Caco-2 (cell line): ENCODE measurements around the gene NR6A1. TPM values are rescaled to one million over a fixed set of nuclear protein-coding genes. Genes with fewer than 3 reads are reported as not detected.

Source experiments
- BruUV-seq: library from RNA; stranded (reverse); fragments of 400-500 nt; replicated peaks from 2 replicates; lab custom pipeline; 2021; lab: Mats Ljungman, UMichigan
- CTCF ChIA-PET: fragments of 300-600 bp; sonication (Branson Sonifier 250); formaldehyde crosslinking; loops from one replicate; lab custom pipeline; 2022; ENCODE audit warnings: antibody characterized with exemption; lab: Charles Lee
- POLR2A ChIA-PET: fragments of 300-600 bp; sonication (Branson Sonifier 250); formaldehyde crosslinking; loops from one replicate; lab custom pipeline; 2022; ENCODE audit warnings: antibody characterized with exemption; lab: Charles Lee
- DNase-seq, 2 experiments: peaks; one replicate each; pipeline versions ENCODE4 v3.0.0 to v3.0.0-alpha.2; 2020 to 2022
- H3K27me3 ChIP-seq: replicated peaks from 2 replicates; pipeline ENCODE4 v1.6.0; 2011; ENCODE audit warnings: low read length; ENCODE audit not compliant: control insufficient read depth, insufficient read depth
- H3K36me3 ChIP-seq: 2 replicates; pipeline ENCODE4 v1.5.1; 2011; ENCODE audit warnings: low read length; ENCODE audit not compliant: control insufficient read depth, insufficient read depth
- H3K4me1 ChIP-seq: fragments of 250-450 bp; sonication (Bioruptor Pico); 2 replicates; pipeline ENCODE4 v1.5.1; 2020; ENCODE audit warnings: mild to moderate bottlenecking
- H3K4me3 ChIP-seq: 2 replicates; pipeline ENCODE4 v1.5.1; 2011; ENCODE audit warnings: low read depth, mild to moderate bottlenecking, control low read depth, low read length
- H3K9me3 ChIP-seq: fragments of 250-450 bp; sonication (Bioruptor Pico); 2 replicates; pipeline ENCODE4 v1.5.1; 2020; ENCODE audit warnings: mild to moderate bottlenecking, moderate library complexity
- H3K27ac Mint-ChIP-seq: one replicate; pipeline ENCODE4 v1.8.0; 2022; ENCODE audit warnings: mixed read lengths; ENCODE audit not compliant: unreplicated experiment
- H3K27me3 Mint-ChIP-seq: one replicate; pipeline ENCODE4 v1.8.0; 2022; ENCODE audit warnings: mixed read lengths; ENCODE audit not compliant: insufficient read depth, unreplicated experiment
- H3K36me3 Mint-ChIP-seq: one replicate; pipeline ENCODE4 v1.8.0; 2022; ENCODE audit warnings: mild to moderate bottlenecking, mixed read lengths; ENCODE audit not compliant: insufficient read depth, unreplicated experiment
- H3K4me1 Mint-ChIP-seq: one replicate; pipeline ENCODE4 v1.8.0; 2022; ENCODE audit warnings: low read depth, mixed read lengths; ENCODE audit not compliant: unreplicated experiment
- H3K4me3 Mint-ChIP-seq: one replicate; pipeline ENCODE4 v1.8.0; 2022; ENCODE audit warnings: mild to moderate bottlenecking, moderate library complexity, mixed read lengths; ENCODE audit not compliant: unreplicated experiment
- H3K9me3 Mint-ChIP-seq: one replicate; pipeline ENCODE4 v1.8.0; 2022; ENCODE audit warnings: mixed read lengths; ENCODE audit not compliant: unreplicated experiment
- intact Hi-C: fragments of 100-400 bp; cut with micrococcal nuclease; formaldehyde crosslinking; loops from one replicate; pipeline ENCODE4 v1.10.0; 2022; ENCODE audit not compliant: unreplicated experiment
- total RNA-seq: library from RNA; stranded (reverse); gene quantifications from 2 replicates; pipeline ENCODE4 v1.2.3, GENCODE V29; 2022
- TF ChIP-seq, protein P1 (sequence below), 2 experiments: fragments of 200-600 bp in 1 of 2; IDR thresholded peaks; 1 replicate in 1 of 2; 2 replicates in 1 of 2; pipeline versions ENCODE4 v1.5.1 to v1.8.0; 2011 to 2022; ENCODE audit warnings: antibody characterized with exemption in 1 of 2, control low read depth in 1 of 2, inconsistent platforms in 1 of 2, low read depth in 1 of 2, low read length in 1 of 2, mild to moderate bottlenecking in 1 of 2, moderate library complexity in 1 of 2; ENCODE audit not compliant: insufficient read depth in 1 of 2, severe bottlenecking in 1 of 2, unreplicated experiment in 1 of 2

NR6A1 gene
- total RNA-seq, 1 experiment from 2014 or later: 33.6 TPM

DNA sequence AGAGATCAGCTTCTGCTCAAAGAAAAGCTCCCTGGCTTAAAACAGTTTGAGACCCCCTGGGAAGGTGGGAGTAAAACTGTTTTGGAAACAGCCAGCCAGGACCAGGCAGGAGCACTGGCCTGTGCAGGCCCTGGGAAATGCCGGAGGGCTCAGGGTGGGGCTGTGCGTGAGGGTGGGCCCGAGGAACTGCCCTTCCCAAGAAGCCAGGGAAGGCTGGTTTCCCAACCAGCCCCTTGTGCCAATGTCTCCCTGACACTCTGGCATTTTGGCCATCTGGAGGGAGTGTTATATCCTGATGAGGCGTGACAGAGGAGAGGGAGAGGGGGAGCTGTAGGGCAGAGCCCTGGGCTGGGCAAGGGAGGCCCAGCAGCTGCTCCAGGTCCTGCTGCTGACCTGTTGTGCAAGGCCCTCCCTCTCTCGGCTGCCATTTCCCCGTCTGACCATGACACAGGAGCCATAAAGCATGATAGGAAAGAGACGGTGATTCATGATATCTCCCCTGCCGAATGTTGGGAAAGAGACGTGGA is 22.0 kb upstream of the NR6A1 start:
- peaks cover 5% of the 10 kb centered on the region for H3K4me1 ChIP-seq
- POLR2A ChIA-PET: no interaction called here
- H3K9me3 ChIP-seq: no peaks in the 10 kb centered on the region
- CTCF ChIA-PET: interaction anchor here (1.0 to 2.1 kb wide), 2 partner anchors 16 to 60 kb away, joined by 4 to 13 read pairs; partner anchors contain the start of genes OLFML2A and WDR38
- H3K27me3 ChIP-seq: no peaks in the 10 kb centered on the region
- Mint-ChIP-seq H3K4me1 (no peaks in the 10 kb centered on the region), H3K4me3 (no peak overlapping the region), H3K9me3 (no peaks in the 10 kb centered on the region), H3K27ac (no peak overlapping the region), H3K36me3 (peaks cover 6% of the 10 kb centered on the region), H3K27me3 (no peaks in the 10 kb centered on the region)
- TF ChIP-seq, protein P1, sequence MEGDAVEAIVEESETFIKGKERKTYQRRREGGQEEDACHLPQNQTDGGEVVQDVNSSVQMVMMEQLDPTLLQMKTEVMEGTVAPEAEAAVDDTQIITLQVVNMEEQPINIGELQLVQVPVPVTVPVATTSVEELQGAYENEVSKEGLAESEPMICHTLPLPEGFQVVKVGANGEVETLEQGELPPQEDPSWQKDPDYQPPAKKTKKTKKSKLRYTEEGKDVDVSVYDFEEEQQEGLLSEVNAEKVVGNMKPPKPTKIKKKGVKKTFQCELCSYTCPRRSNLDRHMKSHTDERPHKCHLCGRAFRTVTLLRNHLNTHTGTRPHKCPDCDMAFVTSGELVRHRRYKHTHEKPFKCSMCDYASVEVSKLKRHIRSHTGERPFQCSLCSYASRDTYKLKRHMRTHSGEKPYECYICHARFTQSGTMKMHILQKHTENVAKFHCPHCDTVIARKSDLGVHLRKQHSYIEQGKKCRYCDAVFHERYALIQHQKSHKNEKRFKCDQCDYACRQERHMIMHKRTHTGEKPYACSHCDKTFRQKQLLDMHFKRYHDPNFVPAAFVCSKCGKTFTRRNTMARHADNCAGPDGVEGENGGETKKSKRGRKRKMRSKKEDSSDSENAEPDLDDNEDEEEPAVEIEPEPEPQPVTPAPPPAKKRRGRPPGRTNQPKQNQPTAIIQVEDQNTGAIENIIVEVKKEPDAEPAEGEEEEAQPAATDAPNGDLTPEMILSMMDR (IDR thresholded peaks at IDR 0.05; ENCODE audit: insufficient read depth in 1 of 2, low read depth in 1 of 2, low read length in 1 of 2, severe bottlenecking in 1 of 2, unreplicated experiment in 1 of 2): no peak
- DNase-seq: no peak
- H3K36me3 ChIP-seq: no peaks in the 10 kb centered on the region
- intact Hi-C loops: no loop called here
- no peak overlapping the region for H3K4me3 ChIP-seq
- no TSS peak for BruUV-seq

DNA sequence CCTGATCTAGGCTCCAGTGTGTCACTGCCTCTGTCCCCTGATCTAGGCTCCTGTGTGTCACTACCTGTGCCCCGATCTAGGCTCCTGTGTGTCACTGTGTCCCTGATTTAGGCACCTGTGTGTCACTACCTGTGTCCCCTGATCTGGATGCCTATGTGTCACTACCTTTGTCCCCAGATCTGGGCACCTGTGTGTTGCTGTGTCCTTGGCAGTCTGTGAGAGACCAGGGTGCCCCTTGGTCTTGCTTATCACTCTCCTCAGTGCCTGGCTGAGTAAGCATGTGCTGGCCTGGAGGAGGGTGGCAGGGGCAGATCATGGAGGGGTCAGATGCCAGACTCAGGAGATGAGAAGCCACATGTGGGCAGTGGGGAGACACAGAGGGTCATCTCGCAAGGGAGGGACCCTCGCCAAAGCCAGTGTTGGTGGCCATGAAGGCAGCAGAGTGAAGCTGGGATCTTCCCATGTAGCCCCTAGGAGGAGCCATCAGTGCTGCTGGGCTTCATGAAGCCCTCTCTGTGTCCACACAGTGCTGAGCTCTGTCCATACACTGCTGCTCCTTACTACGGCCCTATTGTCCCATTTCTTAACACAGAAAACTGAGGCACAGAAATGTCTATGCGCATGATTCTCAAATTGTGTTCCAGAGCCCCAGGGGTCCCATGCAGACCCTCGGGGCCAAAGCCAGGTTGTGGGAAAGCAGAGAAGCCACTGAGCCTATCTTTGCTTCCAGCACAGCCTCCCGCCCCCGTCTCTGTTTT is 21.3 kb upstream of the NR6A1 start:
- Mint-ChIP-seq H3K36me3 (peaks cover 6% of the 10 kb centered on the region), H3K4me1 (no peaks in the 10 kb centered on the region), H3K27ac (no peak overlapping the region), H3K4me3 (no peak overlapping the region), H3K9me3 (no peaks in the 10 kb centered on the region), H3K27me3 (no peaks in the 10 kb centered on the region)
- no peak for DNase-seq
- H3K36me3 ChIP-seq: no peaks in the 10 kb centered on the region
- CTCF ChIA-PET: interaction anchor here (2.1 kb wide), 1 partner anchor 61 kb away, joined by 13 read pairs; the partner anchor contains the start of gene WDR38
- H3K4me1 ChIP-seq: peaks cover 5% of the 10 kb centered on the region
- intact Hi-C loops: no loop called here
- H3K27me3 ChIP-seq: no peaks in the 10 kb centered on the region
- no peaks in the 10 kb centered on the region for H3K9me3 ChIP-seq
- no peak overlapping the region for H3K4me3 ChIP-seq
- BruUV-seq: no TSS peak
- POLR2A ChIA-PET: no interaction called here
- TF ChIP-seq, protein P1 (IDR thresholded peaks at IDR 0.05; ENCODE audit: insufficient read depth in 1 of 2, low read depth in 1 of 2, low read length in 1 of 2, severe bottlenecking in 1 of 2, unreplicated experiment in 1 of 2): no peak

DNA sequence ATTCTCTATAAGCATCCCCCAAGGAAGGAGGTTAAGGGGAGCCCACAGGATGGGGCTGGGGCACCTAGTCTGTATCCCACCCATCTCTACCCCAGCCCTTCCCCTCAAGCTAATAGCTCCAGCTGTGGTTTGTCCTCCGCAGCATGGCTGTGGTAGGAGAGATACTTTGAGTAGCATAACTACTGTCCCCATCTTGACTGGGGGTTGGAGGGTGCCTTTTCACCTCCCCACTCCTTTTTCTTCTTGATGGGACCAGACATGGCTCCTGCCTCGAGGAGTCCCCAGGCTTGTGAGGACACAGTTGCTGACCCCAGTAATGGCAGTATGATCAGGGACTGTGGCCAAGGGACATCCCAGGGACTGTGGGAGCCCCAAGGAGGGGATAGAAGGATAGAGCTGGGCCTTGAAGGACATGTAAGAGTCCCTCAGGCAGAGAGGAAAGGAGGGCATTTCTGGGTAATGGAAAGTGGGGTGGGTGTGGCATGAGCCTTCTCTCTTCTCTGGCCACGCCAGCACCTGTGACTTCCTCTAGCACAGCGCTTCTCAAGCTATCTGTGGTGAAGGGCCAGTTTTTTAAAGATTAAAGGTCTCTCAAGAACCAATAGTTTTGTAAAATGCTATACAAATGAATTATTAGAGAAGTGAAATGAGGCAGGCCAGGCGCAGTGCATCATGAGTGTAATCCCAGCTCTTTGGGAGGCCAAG is 19.8 kb upstream of the NR6A1 start:
- Histone ChIP-seq H3K9me3 (no peaks in the 10 kb centered on the region), H3K27me3 (no peaks in the 10 kb centered on the region), H3K4me1 (peaks cover 5% of the 10 kb centered on the region), H3K4me3 (no peak overlapping the region), H3K36me3 (no peaks in the 10 kb centered on the region)
- Mint-ChIP-seq H3K27ac (no peak overlapping the region), H3K4me3 (no peak overlapping the region), H3K27me3 (no peaks in the 10 kb centered on the region), H3K4me1 (no peaks in the 10 kb centered on the region), H3K9me3 (no peaks in the 10 kb centered on the region), H3K36me3 (peaks cover 6% of the 10 kb centered on the region)
- no peak for DNase-seq
- POLR2A ChIA-PET: no interaction called here
- BruUV-seq: no TSS peak
- TF ChIP-seq, protein P1 (IDR thresholded peaks at IDR 0.05; ENCODE audit: insufficient read depth in 1 of 2, low read depth in 1 of 2, low read length in 1 of 2, severe bottlenecking in 1 of 2, unreplicated experiment in 1 of 2): no peak
- CTCF ChIA-PET: no interaction called here
- intact Hi-C loops: no loop called here
